H1 (cell line): ENCODE results near the gene GJE1. TPM values are rescaled to one million over a fixed set of nuclear protein-coding genes. Genes with fewer than 3 reads are reported as not detected.

Experiments
- BACH1 ChIP-seq: IDR thresholded peaks from 2 replicates; pipeline ENCODE4 v1.6.1; 2012; ENCODE audit warnings: low read length, improper control_type of control experiment
- CBX5 ChIP-seq: fragments of 300-800, 300-1000 bp; sonication (generic); IDR thresholded peaks from 2 replicates; pipeline ENCODE4 v1.7.1; 2016; ENCODE audit warnings: antibody characterized with exemption, low read length, low read depth
- CHD7 ChIP-seq: fragments of 300-600 bp; sonication (generic); IDR thresholded peaks from 2 replicates; pipeline ENCODE4 v1.7.1; 2012; ENCODE audit warnings: low read length, moderate library complexity, mild to moderate bottlenecking, inconsistent platforms; ENCODE audit not compliant: insufficient replicate concordance
- FOSL1 ChIP-seq: IDR thresholded peaks from 2 replicates; pipeline ENCODE4 v1.6.1; 2011; ENCODE audit warnings: mild to moderate bottlenecking, low read depth, low read length, moderate library complexity; ENCODE audit not compliant: insufficient read depth
- GABPA ChIP-seq: IDR thresholded peaks from 2 replicates; pipeline ENCODE4 v1.6.1; 2011; ENCODE audit warnings: mild to moderate bottlenecking, low read length, moderate library complexity, borderline replicate concordance; ENCODE audit not compliant: insufficient read depth
- polyA plus RNA-seq, 7 experiments: library from polyadenylated mRNA; depleted of rRNA in 3 of 7; stranded (reverse) in 5 of 7; unstranded in 2 of 7; fragments of >200 nt in 5 of 7; fragments of 200-250 nt in 2 of 7; gene quantifications; 1 replicate in 5 of 7; 2 replicates in 1 of 7; 4 replicates in 1 of 7; pipeline versions ENCODE4 v1.2.1 to v1.2.3, GENCODE V29; 2011 to 2013; ENCODE audit warnings: missing spikeins in 2 of 7, mixed read lengths in 2 of 7
- total RNA-seq: library from RNA; stranded (reverse); fragmentation: NEBNext Ultra II Directional; extraction: Animal tissue kit (Norgen Biotek cat#: 25700); gene quantifications from 2 replicates; pipeline ENCODE4 v1.2.1, GENCODE V29; 2021

The GJE1 gene
- total and polyA plus RNA-seq, 2 of the 8 experiments (the other 6 are each of a cell fraction or from before 2014, with no cell fraction given): not detected

- TF ChIP-seq GABPA (no peak), CBX5 (no peak), BACH1 (0 out of 2 replicates have a peak, but pooled peaks have one; percentile 2), FOSL1 (no peak), CHD7 (no peak)
- TF ChIP-seq, all 59 proteins: peak for 8
Observed at GRCh38 chr6:142088858-142089216, 43.9 kb upstream of the GJE1 start (continued).
